ENCODE measurements around the gene TMEM184A. TPM values are rescaled to one million over a fixed set of nuclear protein-coding genes. Genes with fewer than 3 reads are reported as not detected.

Gene TMEM184A
- total RNA-seq, 4 donors from 2014 or later = 0.55 to 3.3 (median 1.3) TPM

DNA sequence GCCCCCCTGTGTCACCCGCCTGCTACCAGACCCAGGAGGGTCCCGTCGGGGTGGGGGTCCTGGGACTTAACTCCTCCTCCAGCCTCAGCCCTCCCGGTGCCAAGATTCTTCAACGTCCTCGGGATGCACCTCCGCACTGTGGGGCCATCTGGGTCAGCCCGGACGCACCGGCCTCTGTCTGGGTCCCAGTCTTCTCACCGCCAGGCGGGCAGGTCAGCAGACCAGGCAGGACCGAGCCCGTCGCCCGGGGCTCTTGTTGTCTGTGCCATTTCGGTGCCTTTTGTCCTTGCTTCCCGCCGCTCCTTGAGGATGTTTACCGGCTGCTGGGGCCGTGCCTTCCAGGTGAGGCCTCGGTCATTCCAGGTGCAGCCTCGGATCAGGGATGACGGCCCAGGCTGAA, 46.0 kb upstream of the TMEM184A start:
- intact Hi-C loops (cut with DNase I; ENCODE audit: low total_unique reads) (no loop called here), in situ Hi-C loops (cut with MboI; ENCODE audit: low sequenced_read_pairs in 4 of 4) (no loop called here)
- TF ChIP-seq POLR2A (IDR thresholded peaks at IDR 0.05) = no peak
- no peak for TF ChIP-seq CTCF (IDR thresholded peaks at IDR 0.05 in 4 of 5, conservative IDR thresholded peaks at IDR 0.05 in 1 of 5)
- Histone ChIP-seq H3K9me3 (no peaks in the 10 kb centered on the region), H3K4me1 (no peaks in the 10 kb centered on the region), H3K36me3 (no peaks in the 10 kb centered on the region), H3K4me3 (no peak overlapping the region), H3K27ac (no peak overlapping the region), H3K27me3 (peaks cover 6 to 24% (median 18%) of the 10 kb centered on the region in 3 donors)
- no peak for ATAC-seq
- no peak for DNase-seq

DNA sequence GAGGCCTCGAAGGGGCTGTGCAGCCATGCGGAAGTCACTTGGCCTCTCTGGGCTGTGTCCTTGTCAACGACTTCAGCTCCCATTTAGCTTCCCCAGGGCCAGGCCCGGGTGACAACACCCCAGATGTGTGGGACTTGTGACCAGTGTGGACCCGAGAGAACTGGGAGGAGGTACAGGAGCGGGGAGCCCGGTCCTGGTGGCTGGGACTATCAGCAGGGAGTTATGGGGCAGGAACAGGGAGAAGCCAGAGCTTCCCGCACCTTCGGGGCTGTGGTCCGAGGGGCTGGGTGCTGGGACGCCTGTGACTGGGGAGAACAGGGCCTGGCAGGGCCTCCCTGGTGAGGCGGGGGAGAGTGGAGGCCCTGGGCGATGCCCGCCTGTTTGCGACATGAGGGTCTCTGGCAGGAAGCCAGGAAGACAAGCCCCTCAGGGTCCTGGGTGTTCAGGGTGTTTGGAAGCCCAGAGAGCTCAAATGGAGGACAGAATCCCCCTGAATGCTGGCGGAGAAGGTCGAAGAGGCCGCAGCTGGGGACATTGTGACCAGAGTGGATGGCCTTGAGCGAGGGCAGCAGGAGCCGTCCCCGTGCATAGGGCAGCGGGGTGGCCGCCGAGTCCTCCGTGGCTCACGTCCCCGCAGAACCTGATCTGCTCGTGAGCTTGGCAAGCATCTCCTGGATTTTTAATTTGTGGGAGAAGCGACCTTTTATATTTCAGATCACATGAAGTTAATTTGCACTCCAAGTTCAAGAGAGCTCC, 43.8 kb upstream of the TMEM184A start:
- Histone ChIP-seq H3K36me3 (no peaks in the 10 kb centered on the region), H3K4me1 (no peaks in the 10 kb centered on the region), H3K27me3 (peaks cover 16 to 24% (median 20%) of the 10 kb centered on the region in 3 donors), H3K9me3 (no peaks in the 10 kb centered on the region), H3K4me3 (no peak overlapping the region), H3K27ac (no peak overlapping the region)
- TF ChIP-seq POLR2A (IDR thresholded peaks at IDR 0.05) (no peak), CTCF (IDR thresholded peaks at IDR 0.05 in 4 of 5, conservative IDR thresholded peaks at IDR 0.05 in 1 of 5) (no peak)
- in situ Hi-C loops (cut with MboI; ENCODE audit: low sequenced_read_pairs in 4 of 4) (loop anchor here in 3 of 4 donors (25.0 kb wide), 2 partner anchors 162 to 612 kb away; no protein-coding TSS in a partner anchor), intact Hi-C loops (cut with DNase I; ENCODE audit: low total_unique reads) (no loop called here)
- no peak for ATAC-seq
- DNase-seq = no peak

- intact Hi-C loops (cut with DNase I; ENCODE audit: low total_unique reads) = no loop called here
- in situ Hi-C loops (cut with MboI; ENCODE audit: low sequenced_read_pairs in 4 of 4) = loop anchor here in 3 of 4 donors (25.0 kb wide), 2 partner anchors 163 to 613 kb away; no protein-coding TSS in a partner anchor
These were observed 43.1 kb upstream of the TMEM184A start for GRCh38 chr7:1598961-1599639.

DNA sequence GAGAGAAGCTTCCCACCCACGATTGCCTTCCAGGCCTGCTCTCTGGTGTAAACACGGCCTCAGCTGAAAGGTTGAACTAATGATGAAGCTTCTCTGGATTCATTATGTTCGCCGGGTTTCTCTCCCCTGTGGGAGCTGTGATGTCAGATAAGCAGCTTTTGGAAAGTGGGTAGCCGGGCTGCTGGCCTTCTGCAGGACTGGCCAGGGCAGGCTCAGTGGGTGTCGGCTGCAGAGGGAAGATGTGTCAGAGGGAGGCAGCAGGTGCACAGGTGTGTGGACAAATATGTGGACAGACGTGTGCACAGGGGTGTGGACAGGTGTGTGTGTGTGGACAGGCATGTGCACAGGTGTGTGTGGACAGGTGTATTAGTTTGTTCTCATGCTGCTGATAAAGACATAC, 42.3 kb upstream of the TMEM184A start:
- intact Hi-C loops (cut with DNase I; ENCODE audit: low total_unique reads) = no loop called here
- no peaks in the 10 kb centered on the region for H3K4me1 ChIP-seq
- peaks cover 10 to 24% (median 19%) of the 10 kb centered on the region in 3 donors for H3K27me3 ChIP-seq
- H3K36me3 ChIP-seq = no peaks in the 10 kb centered on the region
- no peak overlapping the region for H3K27ac ChIP-seq
- in situ Hi-C loops (cut with MboI; ENCODE audit: low sequenced_read_pairs in 4 of 4) = loop anchor here in 3 of 4 donors (25.0 kb wide), 2 partner anchors 164 to 614 kb away; no protein-coding TSS in a partner anchor
- no peak overlapping the region for H3K4me3 ChIP-seq
- ATAC-seq (no peak), DNase-seq (no peak)
- H3K9me3 ChIP-seq = no peaks in the 10 kb centered on the region
- no peak for TF ChIP-seq POLR2A (IDR thresholded peaks at IDR 0.05)
- TF ChIP-seq CTCF (IDR thresholded peaks at IDR 0.05 in 4 of 5, conservative IDR thresholded peaks at IDR 0.05 in 1 of 5) = no peak

More at GRCh38 chr7:1598961-1599639, 43.1 kb upstream of the TMEM184A start:
- no peak for ATAC-seq
- Histone ChIP-seq H3K27ac (no peak overlapping the region), H3K36me3 (no peaks in the 10 kb centered on the region), H3K4me3 (no peak overlapping the region), H3K9me3 (no peaks in the 10 kb centered on the region), H3K4me1 (no peaks in the 10 kb centered on the region), H3K27me3 (peaks cover 8 to 24% (median 15%) of the 10 kb centered on the region in 3 donors)
- TF ChIP-seq CTCF (IDR thresholded peaks at IDR 0.05 in 4 of 5, conservative IDR thresholded peaks at IDR 0.05 in 1 of 5) (no peak), POLR2A (IDR thresholded peaks at IDR 0.05) (no peak)
- DNase-seq = no peak
